ENCODE results near the gene USP49.

GRCh38 chr6:41940759-41941279 is 45.6 kb upstream of the USP49 start:
- TF ChIP-seq CTCF (IDR thresholded peaks at IDR 0.05) (no peak), ZFX (IDR thresholded peaks at IDR 0.05; ENCODE audit: borderline replicate concordance) (no peak)

Data from 22Rv1 (cell line).